Mesothelial cell of epicardium (in vitro differentiated cells): ENCODE measurements around the gene UAP1L1. TPM values are rescaled to one million over a fixed set of nuclear protein-coding genes. Genes with fewer than 3 reads are reported as not detected.
A peak's percentile ranks its signal among the peaks of the same experiment; 100 is the strongest.

Source experiments
- DNase-seq, 2 experiments: peaks; one replicate each; pipeline ENCODE4 v3.0.0; 2021; ENCODE audit warnings: low spot score in 2 of 2; ENCODE audit not compliant: unreplicated experiment in 2 of 2
- H3K27ac Mint-ChIP-seq: 2 replicates; pipeline ENCODE4 v1.8.0; 2021; ENCODE audit warnings: mixed read lengths
- H3K27me3 Mint-ChIP-seq: 2 replicates; pipeline ENCODE4 v1.8.0; 2021; ENCODE audit warnings: low read depth, mixed read lengths
- H3K36me3 Mint-ChIP-seq: 2 replicates; pipeline ENCODE4 v1.8.0; 2021; ENCODE audit warnings: mixed read lengths
- H3K4me1 Mint-ChIP-seq: 2 replicates; pipeline ENCODE4 v1.8.0; 2021; ENCODE audit warnings: mixed read lengths
- H3K4me3 Mint-ChIP-seq: 2 replicates; pipeline ENCODE4 v1.8.0; 2021; ENCODE audit warnings: mild to moderate bottlenecking, moderate library complexity, mixed read lengths
- H3K9me3 Mint-ChIP-seq: 2 replicates; pipeline ENCODE4 v1.8.0; 2021; ENCODE audit warnings: mixed read lengths
- CTCF ChIP-seq: fragments of 200-600 bp; sonication (generic); IDR thresholded peaks from one replicate; pipeline ENCODE4 v1.5.0; 2021; ENCODE audit warnings: antibody characterized with exemption; ENCODE audit not compliant: unreplicated experiment
- total RNA-seq: library from RNA; stranded (reverse); gene quantifications from 3 replicates; pipeline ENCODE4 v1.2.1, GENCODE V29; 2021

UAP1L1 gene
- total RNA-seq, 1 donor from 2014 or later, result 5.5 TPM

GRCh38 chr9:137128862-137129455 is 51.6 kb downstream of the UAP1L1 start:
- Mint-ChIP-seq H3K36me3 (peaks cover 2% of the 10 kb centered on the region), H3K9me3 (no peaks in the 10 kb centered on the region), H3K4me1 (peaks cover 21% of the 10 kb centered on the region), H3K27me3 (peaks cover 15% of the 10 kb centered on the region), H3K4me3 (peak overlapping the region; percentile 83), H3K27ac (peak overlapping the region; percentile 85)
- TF ChIP-seq CTCF, result no peak
- DNase-seq, result no peak

- no peak for TF ChIP-seq CTCF
- Mint-ChIP-seq H3K27ac (peak overlapping the region; percentile 69), H3K9me3 (no peaks in the 10 kb centered on the region), H3K27me3 (peaks cover 20% of the 10 kb centered on the region), H3K4me1 (peaks cover 21% of the 10 kb centered on the region), H3K36me3 (peaks cover 2% of the 10 kb centered on the region), H3K4me3 (peak overlapping the region; percentile 83)
- peak; percentile 76 to 88 for DNase-seq
These were observed 52.3 kb downstream of the UAP1L1 start for GRCh38 chr9:137129456-137130175.

- Mint-ChIP-seq H3K27ac (no peak overlapping the region), H3K27me3 (peaks cover 25% of the 10 kb centered on the region), H3K9me3 (no peaks in the 10 kb centered on the region), H3K4me3 (peak overlapping the region; percentile 67), H3K4me1 (peaks cover 21% of the 10 kb centered on the region), H3K36me3 (peaks cover 2% of the 10 kb centered on the region)
- no peak for TF ChIP-seq CTCF
- no peak for DNase-seq
These were observed 52.9 kb downstream of the UAP1L1 start for GRCh38 chr9:137130176-137130755.

Other genes with a start within 250 kb of the UAP1L1 start
- 3.1 to 3.8 TPM (median 3.6 TPM) in 3 replicates for gene AJM1, start 235.0 kb upstream of the UAP1L1 start, total RNA-seq
- gene PHPT1, start 228.1 kb upstream of the UAP1L1 start, total RNA-seq, result 159 to 168 TPM (median 168 TPM) in 3 replicates
- gene MAMDC4, start 225.2 kb upstream of the UAP1L1 start, total RNA-seq, result 20.1 to 22.6 TPM (median 20.3 TPM) in 3 replicates
- 275 to 294 TPM (median 275 TPM) in 3 replicates for gene EDF1, start 211.2 kb upstream of the UAP1L1 start, total RNA-seq
- gene TRAF2, start 191.0 kb upstream of the UAP1L1 start, total RNA-seq, result 16.0 to 18.1 TPM (median 17.4 TPM) in 3 replicates
- 58.9 to 62.3 TPM (median 59.8 TPM) in 3 replicates for gene FBXW5, start 132.8 kb upstream of the UAP1L1 start, total RNA-seq
- 1.5 to 2.5 TPM (median 1.5 TPM) in 3 replicates for gene C8G, start 132.3 kb upstream of the UAP1L1 start, total RNA-seq
- gene LCN12, start 125.2 kb upstream of the UAP1L1 start, total RNA-seq, result 13.3 to 15.9 TPM (median 13.8 TPM) in 3 replicates
- gene PTGDS, start 100.0 kb upstream of the UAP1L1 start, total RNA-seq, result 52.6 to 58.0 TPM (median 53.5 TPM) in 3 replicates
- gene LCNL1, start 94.5 kb upstream of the UAP1L1 start, total RNA-seq, result 4.7 to 5.7 TPM (median 5.5 TPM) in 3 replicates
- gene PAXX, start 85.1 kb upstream of the UAP1L1 start, total RNA-seq, result 51.1 to 58.3 TPM (median 53.1 TPM) in 3 replicates
- gene CLIC3, start 80.9 kb upstream of the UAP1L1 start, total RNA-seq, result 1.5 to 2.9 TPM (median 1.7 TPM) in 3 replicates
- 57.7 to 59.3 TPM (median 58.7 TPM) in 3 replicates for gene ABCA2, start 49.3 kb upstream of the UAP1L1 start, total RNA-seq
- 0.09 to 0.13 TPM in 2 of 3 replicates, not detected in the other for gene FUT7, start 45.4 kb upstream of the UAP1L1 start, total RNA-seq
- 75.8 to 84.0 TPM (median 77.9 TPM) in 3 replicates for gene NPDC1, start 31.3 kb upstream of the UAP1L1 start, total RNA-seq
- gene ENTPD2, start 23.5 kb upstream of the UAP1L1 start, total RNA-seq, result 4.8 to 6.3 TPM (median 5.2 TPM) in 3 replicates
- gene SAPCD2, start 7.0 kb upstream of the UAP1L1 start, total RNA-seq, result 5.7 to 6.2 TPM (median 5.9 TPM) in 3 replicates
- gene MAN1B1, start 9.5 kb downstream of the UAP1L1 start, total RNA-seq, result 61.1 to 65.1 TPM (median 61.2 TPM) in 3 replicates
- 149 to 159 TPM (median 157 TPM) in 3 replicates for gene DPP7, start 37.2 kb downstream of the UAP1L1 start, total RNA-seq
- 0.58 to 0.99 TPM (median 0.64 TPM) in 3 replicates for gene GRIN1, start 61.6 kb downstream of the UAP1L1 start, total RNA-seq
- gene LRRC26, start 92.5 kb downstream of the UAP1L1 start, total RNA-seq, result not detected in 3 replicates
- not detected in 3 replicates for gene TMEM210, start 94.5 kb downstream of the UAP1L1 start, total RNA-seq
- 86.1 to 89.3 TPM (median 87.1 TPM) in 3 replicates for gene ANAPC2, start 111.0 kb downstream of the UAP1L1 start, total RNA-seq
- 40.9 to 43.8 TPM (median 42.8 TPM) in 3 replicates for gene SSNA1, start 111.2 kb downstream of the UAP1L1 start, total RNA-seq
- 16.7 to 18.5 TPM (median 17.6 TPM) in 3 replicates for gene TPRN, start 123.2 kb downstream of the UAP1L1 start, total RNA-seq
- gene TMEM203, start 128.1 kb downstream of the UAP1L1 start, total RNA-seq, result 32.7 to 35.5 TPM (median 33.0 TPM) in 3 replicates
- 22.4 to 24.3 TPM (median 23.5 TPM) in 3 replicates for gene NDOR1, start 128.2 kb downstream of the UAP1L1 start, total RNA-seq
- 13.6 to 16.0 TPM (median 13.9 TPM) in 3 replicates for gene RNF208, start 144.7 kb downstream of the UAP1L1 start, total RNA-seq
- gene CYSRT1, start 147.7 kb downstream of the UAP1L1 start, total RNA-seq, result 1.5 to 1.9 TPM (median 1.7 TPM) in 3 replicates
- 0.16 to 0.41 TPM (median 0.29 TPM) in 3 replicates for gene RNF224, start 150.0 kb downstream of the UAP1L1 start, total RNA-seq
- 0.23 to 0.27 TPM in 2 of 3 replicates, not detected in the other for gene SLC34A3, start 153.4 kb downstream of the UAP1L1 start, total RNA-seq
- 146 to 152 TPM (median 148 TPM) in 3 replicates for gene TUBB4B, start 163.8 kb downstream of the UAP1L1 start, total RNA-seq
- 0.18 to 0.29 TPM in 2 of 3 replicates, not detected in the other for gene STPG3, start 173.8 kb downstream of the UAP1L1 start, total RNA-seq
- 51.6 to 54.8 TPM (median 53.3 TPM) in 3 replicates for gene NELFB, start 177.8 kb downstream of the UAP1L1 start, total RNA-seq
- 5.7 to 6.5 TPM (median 6.5 TPM) in 3 replicates for gene TOR4A, start 200.2 kb downstream of the UAP1L1 start, total RNA-seq
- 7.4 to 9.6 TPM (median 9.2 TPM) in 3 replicates for gene NRARP, start 224.8 kb downstream of the UAP1L1 start, total RNA-seq